Loucy (cell line): ENCODE measurements around the gene CD177.

Experiments
- EZH2phosphoT487 ChIP-seq: fragments of 200-600 bp; IDR thresholded peaks from 2 replicates; pipeline ENCODE4 v1.6.1; 2018; ENCODE audit warnings: antibody characterized with exemption, mild to moderate bottlenecking, moderate library complexity, borderline replicate concordance
- TF ChIP-seq, protein P1 (sequence below): fragments of 200-600 bp; sonication (generic); conservative IDR thresholded peaks from 2 replicates; pipeline ENCODE4 v1.5.1; 2014; ENCODE audit warnings: mild to moderate bottlenecking, antibody characterized with exemption, low read length

- TF ChIP-seq, protein P1, sequence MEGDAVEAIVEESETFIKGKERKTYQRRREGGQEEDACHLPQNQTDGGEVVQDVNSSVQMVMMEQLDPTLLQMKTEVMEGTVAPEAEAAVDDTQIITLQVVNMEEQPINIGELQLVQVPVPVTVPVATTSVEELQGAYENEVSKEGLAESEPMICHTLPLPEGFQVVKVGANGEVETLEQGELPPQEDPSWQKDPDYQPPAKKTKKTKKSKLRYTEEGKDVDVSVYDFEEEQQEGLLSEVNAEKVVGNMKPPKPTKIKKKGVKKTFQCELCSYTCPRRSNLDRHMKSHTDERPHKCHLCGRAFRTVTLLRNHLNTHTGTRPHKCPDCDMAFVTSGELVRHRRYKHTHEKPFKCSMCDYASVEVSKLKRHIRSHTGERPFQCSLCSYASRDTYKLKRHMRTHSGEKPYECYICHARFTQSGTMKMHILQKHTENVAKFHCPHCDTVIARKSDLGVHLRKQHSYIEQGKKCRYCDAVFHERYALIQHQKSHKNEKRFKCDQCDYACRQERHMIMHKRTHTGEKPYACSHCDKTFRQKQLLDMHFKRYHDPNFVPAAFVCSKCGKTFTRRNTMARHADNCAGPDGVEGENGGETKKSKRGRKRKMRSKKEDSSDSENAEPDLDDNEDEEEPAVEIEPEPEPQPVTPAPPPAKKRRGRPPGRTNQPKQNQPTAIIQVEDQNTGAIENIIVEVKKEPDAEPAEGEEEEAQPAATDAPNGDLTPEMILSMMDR = no peak
- TF ChIP-seq EZH2phosphoT487 = no peak
Measured at GRCh38 chr19:43329989-43330388, 23.5 kb upstream of the CD177 start.
